Activated CD4-positive, alpha-beta T cell treated with anti-CD3 and anti-CD28 coated beads, Interleukin-2, Interleukin-6, amounts not matched to agents 100 ng/mL and 50 ng/mL, durations not matched to agents 16 hours and 8 hours (primary cell): ENCODE measurements around the gene CFAP97.

Experiments
- DNase-seq: peaks from one replicate; pipeline ENCODE4 v3.0.0-alpha.2; 2020

Gene CFAP97

GRCh38 chr4:185196437-185196836, 7.4 kb downstream of the CFAP97 start:
- DNase-seq: no peak

GRCh38 chr4:185194924-185195888, 8.6 kb downstream of the CFAP97 start:
- no peak for DNase-seq

- no peak for DNase-seq
Measured at GRCh38 chr4:185192059-185192458, 11.7 kb downstream of the CFAP97 start.

- no peak for DNase-seq
Measured at GRCh38 chr4:185190306-185190856, 13.4 kb downstream of the CFAP97 start.

- DNase-seq: no peak
Measured at GRCh38 chr4:185189606-185190305, 14.0 kb downstream of the CFAP97 start.

GRCh38 chr4:185186769-185187168, 17.0 kb downstream of the CFAP97 start:
- DNase-seq: no peak

- DNase-seq: peak; percentile 79
Measured at GRCh38 chr4:185183622-185184281, 20.0 kb downstream of the CFAP97 start.

GRCh38 chr4:185182239-185182638, 21.6 kb downstream of the CFAP97 start:
- DNase-seq: no peak

GRCh38 chr4:185179488-185179887, 24.3 kb downstream of the CFAP97 start:
- DNase-seq: no peak

- DNase-seq: no peak
Measured at GRCh38 chr4:185171373-185172071, 32.3 kb downstream of the CFAP97 start.

GRCh38 chr4:185167234-185167633, 36.6 kb downstream of the CFAP97 start:
- DNase-seq: no peak

- peak; percentile 74 for DNase-seq
Measured at GRCh38 chr4:185165605-185166063, 38.2 kb downstream of the CFAP97 start.

- DNase-seq: no peak
Measured at GRCh38 chr4:185151296-185151695, 52.5 kb downstream of the CFAP97 start.

- no peak for DNase-seq
Measured at GRCh38 chr4:185149392-185149791, 54.4 kb downstream of the CFAP97 start.

- DNase-seq: no peak
Measured at GRCh38 chr4:185145572-185145971, 58.2 kb downstream of the CFAP97 start.

GRCh38 chr4:185144601-185145240, 59.1 kb downstream of the CFAP97 start:
- no peak for DNase-seq

GRCh38 chr4:185143601-185143969, 60.2 kb downstream of the CFAP97 start:
- peak; percentile 11 for DNase-seq

GRCh38 chr4:185142912-185143600, 60.7 kb downstream of the CFAP97 start, which contains the start of gene SLC25A4:
Gene SLC25A4, plus strand, starts transcription at chr4:185143266. Its CDS starts 107 bp downstream, at chr4:185143373.
- peak; percentile 87 for DNase-seq

- no peak for DNase-seq
Measured at GRCh38 chr4:185142564-185142911, 61.3 kb downstream of the CFAP97 start.

- no peak for DNase-seq
Measured at GRCh38 chr4:185141777-185142176, 62.0 kb downstream of the CFAP97 start.

GRCh38 chr4:185139736-185140135, 64.1 kb downstream of the CFAP97 start:
- no peak for DNase-seq
